GM18951 (cell line): ENCODE data around the gene KCNK10.

Experiments
- POLR2A ChIP-seq: IDR thresholded peaks from 4 replicates; pipeline ENCODE4 v1.6.1; 2011; ENCODE audit warnings: mild to moderate bottlenecking; ENCODE audit not compliant: insufficient read length, insufficient read depth; ENCODE audit errors: extremely low read depth
- in situ Hi-C: fragments of 300-500 bp; cut with MboI; formaldehyde crosslinking; loops from one replicate; pipeline ENCODE4 v1.12.0; 2022; ENCODE audit warnings: low sequenced_read_pairs, mixed read lengths, inconsistent platforms; ENCODE audit not compliant: unreplicated experiment

Gene KCNK10

DNA sequence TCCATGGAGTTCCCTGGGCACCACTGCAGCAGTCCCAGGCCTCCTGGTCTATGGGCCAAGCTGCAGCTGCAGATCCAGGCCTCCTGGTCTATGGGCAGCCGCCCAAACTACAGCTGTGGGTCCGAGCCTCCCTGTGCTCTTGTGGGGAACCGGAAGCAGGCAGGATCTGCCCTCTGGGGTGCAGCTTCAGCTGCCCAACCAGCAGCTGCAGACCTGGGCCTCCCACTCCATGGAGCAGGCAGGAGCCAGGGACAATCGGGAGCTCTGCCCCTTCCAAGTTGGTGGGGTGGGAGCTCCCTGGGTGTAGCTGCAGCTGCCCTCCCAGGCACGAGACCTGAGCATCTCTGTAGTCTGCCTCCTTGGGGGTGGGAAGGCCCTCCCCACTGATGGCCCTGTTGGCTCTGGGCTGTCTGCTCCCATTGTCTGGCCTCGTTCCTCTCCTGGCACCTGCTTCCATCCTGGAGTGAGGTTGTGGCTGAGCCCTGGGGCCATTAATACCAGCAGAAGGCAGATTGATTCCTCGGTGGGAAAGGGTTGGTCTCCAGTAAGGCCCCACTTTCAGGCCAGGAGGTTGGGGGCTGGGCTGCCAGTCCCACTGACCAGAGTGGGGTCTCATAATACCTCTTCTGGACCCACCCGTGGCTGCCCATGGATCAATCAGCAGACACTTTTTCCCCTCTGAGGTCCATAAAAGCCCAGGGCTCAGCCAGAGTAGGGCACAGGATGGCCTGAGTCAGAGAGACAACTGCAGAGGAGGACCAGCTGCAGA, 176.0 kb downstream of the KCNK10 start:
- in situ Hi-C loops, result no loop called here
- no peak for TF ChIP-seq POLR2A

DNA sequence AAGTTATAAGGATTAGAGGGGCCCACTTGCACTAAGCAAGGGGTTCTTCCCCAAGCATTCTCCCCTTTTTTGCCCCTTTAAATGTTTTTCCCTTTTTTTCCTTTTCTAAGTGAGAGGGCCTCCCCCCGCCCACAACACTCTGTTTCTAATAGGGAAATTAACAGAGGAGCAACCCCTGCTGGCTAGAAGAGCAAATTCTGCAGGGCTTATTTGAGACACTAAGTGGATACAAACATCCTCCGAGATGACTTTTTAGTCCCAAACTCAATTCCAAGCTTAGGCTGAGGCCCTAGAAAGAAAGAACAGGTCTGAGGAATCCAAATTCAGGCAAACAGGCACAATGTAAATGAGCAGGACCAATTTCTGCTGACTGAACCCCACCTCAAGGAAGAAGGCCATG, 179.3 kb downstream of the KCNK10 start:
- TF ChIP-seq POLR2A, result no peak
- in situ Hi-C loops, result no loop called here

DNA sequence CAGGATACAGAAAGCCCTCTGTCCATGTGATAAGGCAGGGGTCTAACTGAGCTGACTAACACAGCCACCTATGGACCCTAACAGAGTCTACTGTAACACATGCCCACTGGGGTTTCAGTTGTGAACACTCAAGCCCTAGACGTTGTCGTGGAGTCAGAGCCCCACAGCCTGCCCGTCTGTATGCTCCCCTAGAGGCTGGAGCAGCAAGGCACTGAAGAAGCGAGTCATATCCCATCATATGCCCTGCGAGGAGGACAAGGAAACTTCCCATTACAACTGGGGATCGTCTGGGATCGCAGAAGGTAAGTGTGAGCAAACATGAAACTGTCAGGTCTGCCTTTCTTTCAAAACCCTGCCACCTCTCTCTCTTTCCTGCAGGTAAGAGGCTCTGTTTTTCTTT, 180.1 kb downstream of the KCNK10 start:
- TF ChIP-seq POLR2A, result no peak

DNA sequence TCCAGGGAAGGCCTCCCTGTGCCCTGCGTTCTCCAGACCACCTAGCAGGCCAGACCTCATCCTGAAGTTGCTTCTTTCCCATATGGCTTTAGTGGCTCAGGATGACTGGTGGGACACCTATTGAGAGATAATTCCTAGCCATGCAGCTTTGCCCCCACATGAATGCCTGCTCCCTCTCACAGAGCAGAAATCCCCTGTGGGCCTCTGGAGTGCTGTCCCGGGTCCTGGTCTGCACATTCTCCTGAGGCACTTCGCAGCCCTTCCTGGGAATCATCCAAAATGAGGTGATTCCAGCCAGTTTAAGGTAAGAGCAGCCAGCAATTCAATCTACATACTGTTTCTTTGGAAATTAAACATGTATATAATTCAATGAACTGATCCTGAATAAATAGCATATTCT, 182.2 kb downstream of the KCNK10 start:
- in situ Hi-C loops, result no loop called here
- TF ChIP-seq POLR2A, result no peak

More for the DNA sequence above, 180.1 kb downstream of the KCNK10 start:
- in situ Hi-C loops, result no loop called here

GRCh38 chr14:88137327-88137726, 185.7 kb downstream of the KCNK10 start:
- no peak for TF ChIP-seq POLR2A
- in situ Hi-C loops, result no loop called here
